ENCODE measurements around the gene CELF2. TPM values are rescaled to one million over a fixed set of nuclear protein-coding genes. Genes with fewer than 3 reads are reported as not detected.
"Not testable (repeated sequence)": the region's sequence is repeated elsewhere in the genome, so short reads cannot be mapped to it uniquely, and the experiment has no call there.

The CELF2 gene
- total RNA-seq, 1 donor from 2014 or later = 31.8 TPM

GRCh38 chr10:11358011-11358410 lies 340.3 kb downstream of the CELF2 start:
- H3K9me3 ChIP-seq (ENCODE audit: control insufficient read depth in 3 of 3, low read length in 3 of 3) = no peaks in the 10 kb centered on the region
- H3K4me3 ChIP-seq (ENCODE audit: low read length in 3 of 3) = no peak overlapping the region
- H3K4me1 ChIP-seq (ENCODE audit: control insufficient read depth in 3 of 3, insufficient read depth in 3 of 3, low read length in 3 of 3) = peaks cover 0 to 6% (median 0%) of the 10 kb centered on the region in 3 donors
- H3K36me3 ChIP-seq (ENCODE audit: control insufficient read depth in 3 of 3, insufficient read depth in 3 of 3, low read length in 3 of 3) = no peaks in the 10 kb centered on the region
- H3K27me3 ChIP-seq (ENCODE audit: control insufficient read depth in 3 of 3, insufficient read depth in 3 of 3, low read length in 3 of 3) = no peaks in the 10 kb centered on the region
- H3K27ac ChIP-seq (ENCODE audit: low read depth, low read length) = no peak overlapping the region
- no peak overlapping the region for H3K9ac ChIP-seq (ENCODE audit: low read depth in 1 of 3, low read length in 3 of 3)

- H3K27me3 ChIP-seq (ENCODE audit: control insufficient read depth in 3 of 3, insufficient read depth in 3 of 3, low read length in 3 of 3) = no peaks in the 10 kb centered on the region
- no peak overlapping the region for H3K4me3 ChIP-seq (ENCODE audit: low read length in 3 of 3)
- no peak overlapping the region for H3K27ac ChIP-seq (ENCODE audit: low read depth, low read length)
- H3K9ac ChIP-seq (ENCODE audit: low read depth in 1 of 3, low read length in 3 of 3) = no peak overlapping the region
- H3K36me3 ChIP-seq (ENCODE audit: control insufficient read depth in 3 of 3, insufficient read depth in 3 of 3, low read length in 3 of 3) = no peaks in the 10 kb centered on the region
- H3K9me3 ChIP-seq (ENCODE audit: control insufficient read depth in 3 of 3, low read length in 3 of 3) = no peaks in the 10 kb centered on the region
- peaks cover 0 to 6% (median 0%) of the 10 kb centered on the region in 3 donors for H3K4me1 ChIP-seq (ENCODE audit: control insufficient read depth in 3 of 3, insufficient read depth in 3 of 3, low read length in 3 of 3)
Observed at GRCh38 chr10:11358923-11359575, 341.4 kb downstream of the CELF2 start.

GRCh38 chr10:11359869-11360268 lies 342.2 kb downstream of the CELF2 start:
- H3K9ac ChIP-seq (ENCODE audit: low read depth in 1 of 3, low read length in 3 of 3) = no peak overlapping the region
- H3K4me1 ChIP-seq (ENCODE audit: control insufficient read depth in 3 of 3, insufficient read depth in 3 of 3, low read length in 3 of 3) = peaks cover 0 to 6% (median 0%) of the 10 kb centered on the region in 3 donors
- no peak overlapping the region for H3K4me3 ChIP-seq (ENCODE audit: low read length in 3 of 3)
- H3K27me3 ChIP-seq (ENCODE audit: control insufficient read depth in 3 of 3, insufficient read depth in 3 of 3, low read length in 3 of 3) = no peaks in the 10 kb centered on the region
- no peak overlapping the region for H3K27ac ChIP-seq (ENCODE audit: low read depth, low read length)
- no peaks in the 10 kb centered on the region for H3K9me3 ChIP-seq (ENCODE audit: control insufficient read depth in 3 of 3, low read length in 3 of 3)
- H3K36me3 ChIP-seq (ENCODE audit: control insufficient read depth in 3 of 3, insufficient read depth in 3 of 3, low read length in 3 of 3) = no peaks in the 10 kb centered on the region

GRCh38 chr10:11363497-11363896 lies 345.8 kb downstream of the CELF2 start:
- no peaks in the 10 kb centered on the region for H3K27me3 ChIP-seq (ENCODE audit: control insufficient read depth in 3 of 3, insufficient read depth in 3 of 3, low read length in 3 of 3)
- no peaks in the 10 kb centered on the region for H3K36me3 ChIP-seq (ENCODE audit: control insufficient read depth in 3 of 3, insufficient read depth in 3 of 3, low read length in 3 of 3)
- no peaks in the 10 kb centered on the region for H3K9me3 ChIP-seq (ENCODE audit: control insufficient read depth in 3 of 3, low read length in 3 of 3)
- peaks cover 0 to 3% (median 0%) of the 10 kb centered on the region in 3 donors for H3K4me1 ChIP-seq (ENCODE audit: control insufficient read depth in 3 of 3, insufficient read depth in 3 of 3, low read length in 3 of 3)
- H3K27ac ChIP-seq (ENCODE audit: low read depth, low read length) = no peak overlapping the region
- H3K9ac ChIP-seq (ENCODE audit: low read depth in 1 of 3, low read length in 3 of 3) = no peak overlapping the region
- no peak overlapping the region for H3K4me3 ChIP-seq (ENCODE audit: low read length in 3 of 3)

GRCh38 chr10:11364241-11364640 lies 346.6 kb downstream of the CELF2 start:
- Histone ChIP-seq H3K27ac (ENCODE audit: low read depth, low read length) (no peak overlapping the region), H3K9ac (ENCODE audit: low read depth in 1 of 3, low read length in 3 of 3) (no peak overlapping the region), H3K27me3 (ENCODE audit: control insufficient read depth in 3 of 3, insufficient read depth in 3 of 3, low read length in 3 of 3) (no peaks in the 10 kb centered on the region), H3K9me3 (ENCODE audit: control insufficient read depth in 3 of 3, low read length in 3 of 3) (no peaks in the 10 kb centered on the region), H3K4me1 (ENCODE audit: control insufficient read depth in 3 of 3, insufficient read depth in 3 of 3, low read length in 3 of 3) (peaks cover 0 to 2% (median 0%) of the 10 kb centered on the region in 3 donors), H3K4me3 (ENCODE audit: low read length in 3 of 3) (no peak overlapping the region), H3K36me3 (ENCODE audit: control insufficient read depth in 3 of 3, insufficient read depth in 3 of 3, low read length in 3 of 3) (no peaks in the 10 kb centered on the region)

DNA sequence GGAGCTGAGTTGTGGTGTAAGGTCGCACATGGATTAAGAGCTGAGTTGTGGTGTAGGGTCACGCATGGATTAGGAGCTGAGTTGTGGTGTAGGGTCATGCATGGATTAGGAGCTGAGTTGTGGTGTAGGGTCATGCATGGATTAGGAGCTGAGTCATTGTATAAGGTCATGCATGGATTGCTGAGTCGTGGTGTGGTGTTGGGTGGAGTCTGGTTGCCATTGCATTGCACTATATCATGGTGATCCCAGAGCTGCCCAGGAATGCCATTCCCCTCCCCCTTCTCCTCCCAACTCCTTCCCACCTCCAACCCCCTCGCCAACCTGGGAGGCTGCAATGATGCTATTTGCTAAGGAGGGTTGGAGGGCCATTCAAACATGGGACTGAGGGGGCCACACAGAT lies 349.2 kb downstream of the CELF2 start:
- not testable (repeated sequence) for H3K4me1 ChIP-seq (ENCODE audit: control insufficient read depth in 3 of 3, insufficient read depth in 3 of 3, low read length in 3 of 3); H3K36me3 ChIP-seq (ENCODE audit: control insufficient read depth in 3 of 3, insufficient read depth in 3 of 3, low read length in 3 of 3); H3K27me3 ChIP-seq (ENCODE audit: control insufficient read depth in 3 of 3, insufficient read depth in 3 of 3, low read length in 3 of 3); H3K9ac ChIP-seq (ENCODE audit: low read depth in 1 of 3, low read length in 3 of 3); H3K9me3 ChIP-seq (ENCODE audit: control insufficient read depth in 3 of 3, low read length in 3 of 3); H3K27ac ChIP-seq (ENCODE audit: low read depth, low read length); H3K4me3 ChIP-seq (ENCODE audit: low read length in 3 of 3)

- no peaks in the 10 kb centered on the region for H3K36me3 ChIP-seq (ENCODE audit: control insufficient read depth in 3 of 3, insufficient read depth in 3 of 3, low read length in 3 of 3)
- H3K27ac ChIP-seq (ENCODE audit: low read depth, low read length) = no peak overlapping the region
- H3K4me3 ChIP-seq (ENCODE audit: low read length in 3 of 3) = no peak overlapping the region
- no peaks in the 10 kb centered on the region for H3K9me3 ChIP-seq (ENCODE audit: control insufficient read depth in 3 of 3, low read length in 3 of 3)
- no peaks in the 10 kb centered on the region for H3K4me1 ChIP-seq (ENCODE audit: control insufficient read depth in 3 of 3, insufficient read depth in 3 of 3, low read length in 3 of 3)
- no peak overlapping the region for H3K9ac ChIP-seq (ENCODE audit: low read depth in 1 of 3, low read length in 3 of 3)
- peaks cover 0 to 2% (median 0%) of the 10 kb centered on the region in 3 donors for H3K27me3 ChIP-seq (ENCODE audit: control insufficient read depth in 3 of 3, insufficient read depth in 3 of 3, low read length in 3 of 3)
Observed at GRCh38 chr10:11367505-11367904, 349.8 kb downstream of the CELF2 start.

DNA sequence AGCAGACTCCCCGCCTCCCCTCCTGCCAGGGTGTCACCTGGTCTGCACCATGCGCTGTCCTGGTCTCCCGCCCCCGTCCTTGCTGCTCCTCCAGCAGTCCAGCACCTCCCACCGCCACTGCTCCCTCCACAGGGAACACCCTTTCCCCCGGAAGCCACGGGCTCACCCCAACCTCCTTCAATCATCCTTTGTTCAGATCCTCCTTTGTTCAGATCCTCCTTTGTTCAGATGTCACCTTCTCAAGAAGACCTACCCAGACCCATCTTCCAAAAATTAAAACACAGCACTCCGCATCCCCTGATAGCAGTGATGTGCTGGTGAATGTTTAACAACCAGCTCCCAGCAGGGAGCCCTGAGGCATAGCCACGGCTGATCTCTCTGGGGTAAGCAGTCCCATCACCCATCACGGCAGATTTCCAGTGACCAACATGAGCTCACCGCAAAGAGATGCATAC lies 356.1 kb downstream of the CELF2 start:
- Histone ChIP-seq H3K4me1 (ENCODE audit: control insufficient read depth in 3 of 3, insufficient read depth in 3 of 3, low read length in 3 of 3) (peaks cover 0 to 4% (median under 1%) of the 10 kb centered on the region in 3 donors), H3K9ac (ENCODE audit: low read depth in 1 of 3, low read length in 3 of 3) (no peak overlapping the region), H3K4me3 (ENCODE audit: low read length in 3 of 3) (no peak overlapping the region)

GRCh38 chr10:11377267-11377666 lies 359.6 kb downstream of the CELF2 start:
- no peak overlapping the region for H3K9ac ChIP-seq (ENCODE audit: low read depth in 1 of 3, low read length in 3 of 3)
- no peak overlapping the region for H3K27ac ChIP-seq (ENCODE audit: low read depth, low read length)
- peaks cover 0 to 8% (median 6%) of the 10 kb centered on the region in 3 donors for H3K4me1 ChIP-seq (ENCODE audit: control insufficient read depth in 3 of 3, insufficient read depth in 3 of 3, low read length in 3 of 3)
- H3K36me3 ChIP-seq (ENCODE audit: control insufficient read depth in 3 of 3, insufficient read depth in 3 of 3, low read length in 3 of 3) = no peaks in the 10 kb centered on the region
- no peaks in the 10 kb centered on the region for H3K9me3 ChIP-seq (ENCODE audit: control insufficient read depth in 3 of 3, low read length in 3 of 3)
- H3K4me3 ChIP-seq (ENCODE audit: low read length in 3 of 3) = no peak overlapping the region
- H3K27me3 ChIP-seq (ENCODE audit: control insufficient read depth in 3 of 3, insufficient read depth in 3 of 3, low read length in 3 of 3) = peaks cover 6 to 15% (median 6%) of the 10 kb centered on the region in 3 donors

More for the DNA sequence above, 356.1 kb downstream of the CELF2 start:
- no peak overlapping the region for H3K27ac ChIP-seq (ENCODE audit: low read depth, low read length)
- peaks cover 0 to 7% (median 0%) of the 10 kb centered on the region in 3 donors for H3K27me3 ChIP-seq (ENCODE audit: control insufficient read depth in 3 of 3, insufficient read depth in 3 of 3, low read length in 3 of 3)
- no peaks in the 10 kb centered on the region for H3K9me3 ChIP-seq (ENCODE audit: control insufficient read depth in 3 of 3, low read length in 3 of 3)
- no peaks in the 10 kb centered on the region for H3K36me3 ChIP-seq (ENCODE audit: control insufficient read depth in 3 of 3, insufficient read depth in 3 of 3, low read length in 3 of 3)

DNA sequence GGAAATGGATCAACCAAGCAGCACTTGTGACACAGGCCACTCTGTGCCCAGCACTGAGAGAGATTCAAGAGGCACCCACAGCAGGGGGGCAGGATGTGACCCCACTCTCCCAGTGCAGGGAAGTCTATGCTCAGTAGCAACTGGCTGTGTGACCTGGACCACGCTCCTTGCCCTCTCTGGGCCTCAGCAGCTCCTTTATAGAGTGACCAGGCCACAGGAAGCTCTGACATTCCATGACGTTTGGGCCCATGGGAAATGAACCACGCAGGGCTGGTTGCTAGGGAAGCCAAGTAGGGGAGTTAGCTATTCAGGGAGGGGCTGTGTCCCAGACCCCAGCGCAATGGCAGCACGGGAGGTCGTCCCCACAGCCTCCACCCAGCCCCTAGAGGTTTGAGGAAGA lies 361.2 kb downstream of the CELF2 start:
- Histone ChIP-seq H3K9me3 (ENCODE audit: control insufficient read depth in 3 of 3, low read length in 3 of 3) (no peaks in the 10 kb centered on the region), H3K36me3 (ENCODE audit: control insufficient read depth in 3 of 3, insufficient read depth in 3 of 3, low read length in 3 of 3) (no peaks in the 10 kb centered on the region), H3K27me3 (ENCODE audit: control insufficient read depth in 3 of 3, insufficient read depth in 3 of 3, low read length in 3 of 3) (peaks cover 6 to 17% (median 6%) of the 10 kb centered on the region in 3 donors), H3K4me1 (ENCODE audit: control insufficient read depth in 3 of 3, insufficient read depth in 3 of 3, low read length in 3 of 3) (peaks cover 0 to 8% (median 6%) of the 10 kb centered on the region in 3 donors), H3K27ac (ENCODE audit: low read depth, low read length) (no peak overlapping the region), H3K9ac (ENCODE audit: low read depth in 1 of 3, low read length in 3 of 3) (no peak overlapping the region), H3K4me3 (ENCODE audit: low read length in 3 of 3) (no peak overlapping the region)
